Parathyroid adenoma (tissue), 2 donors: ENCODE measurements around the gene PLEKHA8.
A peak's percentile ranks its signal among the peaks of the same experiment; 100 is the strongest.

Experiments used
- H2AFZ ChIP-seq: fragments of 300-600 bp; sonication (generic); one replicate; pipeline ENCODE4 v1.7.0; 2017; ENCODE audit warnings: antibody characterized with exemption, mild to moderate bottlenecking
- H3K27ac ChIP-seq: fragments of 300-600 bp; sonication (generic); one replicate; pipeline ENCODE4 v1.7.0; 2017
- H3K27me3 ChIP-seq: fragments of 300-600 bp; sonication (generic); one replicate; pipeline ENCODE4 v1.7.0; 2017; ENCODE audit warnings: low read length; ENCODE audit not compliant: control insufficient read depth, insufficient read depth
- H3K36me3 ChIP-seq: fragments of 300-600 bp; sonication (generic); one replicate; pipeline ENCODE4 v1.7.0; 2017; ENCODE audit warnings: low read length; ENCODE audit not compliant: control insufficient read depth, insufficient read depth
- H3K4me1 ChIP-seq: fragments of 300-600 bp; sonication (generic); one replicate; pipeline ENCODE4 v1.7.0; 2017; ENCODE audit warnings: control low read depth
- H3K4me2 ChIP-seq: fragments of 300-600 bp; sonication (generic); one replicate; pipeline ENCODE4 v1.7.0; 2017; ENCODE audit warnings: low read length
- H3K4me3 ChIP-seq: fragments of 300-600 bp; sonication (generic); one replicate; pipeline ENCODE4 v1.7.0; 2017; ENCODE audit warnings: low read depth, low read length
- H3K79me2 ChIP-seq: fragments of 300-600 bp; sonication (generic); one replicate; pipeline ENCODE4 v1.7.0; 2017; ENCODE audit warnings: control low read depth
- H3K9ac ChIP-seq: fragments of 300-600 bp; sonication (generic); one replicate; pipeline ENCODE4 v1.7.0; 2017; ENCODE audit warnings: mild to moderate bottlenecking
- H3K9me3 ChIP-seq: fragments of 300-600 bp; sonication (generic); one replicate; pipeline ENCODE4 v1.7.0; 2017; ENCODE audit warnings: low read length; ENCODE audit not compliant: control insufficient read depth
- CTCF ChIP-seq: fragments of 300-600 bp; sonication (generic); IDR thresholded peaks from one replicate; pipeline ENCODE4 v1.7.0; 2017; ENCODE audit warnings: antibody characterized with exemption, mild to moderate bottlenecking
- donor health status: primary hyperparathyroidism.

PLEKHA8 gene

DNA sequence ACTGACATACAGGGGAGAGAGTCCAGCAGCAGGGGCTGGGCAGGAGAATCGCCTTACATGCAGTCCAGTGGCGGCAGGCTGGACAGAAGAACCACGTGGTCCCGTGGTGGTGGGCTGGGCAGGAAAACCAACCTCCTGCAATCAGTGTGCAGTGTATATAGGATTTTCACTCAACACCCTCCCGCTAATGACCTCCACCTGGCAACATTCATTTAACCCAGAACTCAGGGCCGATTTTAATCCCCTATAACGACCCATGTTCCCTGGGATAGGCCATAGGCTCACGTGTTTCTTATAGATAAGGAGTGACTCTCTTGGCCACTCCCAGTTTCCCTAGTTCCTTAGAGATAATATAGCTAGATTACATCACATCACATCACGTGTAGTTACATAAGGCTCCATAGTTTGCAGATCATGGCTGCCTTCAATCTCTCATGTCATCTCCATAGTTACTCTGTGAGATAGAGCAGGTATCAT is 125.9 kb downstream of the PLEKHA8 start:
- H3K79me2 ChIP-seq, result peaks cover 3% of the 10 kb centered on the region
- H3K4me2 ChIP-seq, result no peak overlapping the region
- TF ChIP-seq CTCF, result no peak
- no peak overlapping the region for H3K27ac ChIP-seq
- no peak overlapping the region for H3K4me3 ChIP-seq
- H3K36me3 ChIP-seq, result no peaks in the 10 kb centered on the region
- no peak overlapping the region for H3K9ac ChIP-seq
- H3K9me3 ChIP-seq, result no peaks in the 10 kb centered on the region
- no peaks in the 10 kb centered on the region for H3K27me3 ChIP-seq
- H3K4me1 ChIP-seq, result no peaks in the 10 kb centered on the region
- no peak overlapping the region for H2AFZ ChIP-seq

DNA sequence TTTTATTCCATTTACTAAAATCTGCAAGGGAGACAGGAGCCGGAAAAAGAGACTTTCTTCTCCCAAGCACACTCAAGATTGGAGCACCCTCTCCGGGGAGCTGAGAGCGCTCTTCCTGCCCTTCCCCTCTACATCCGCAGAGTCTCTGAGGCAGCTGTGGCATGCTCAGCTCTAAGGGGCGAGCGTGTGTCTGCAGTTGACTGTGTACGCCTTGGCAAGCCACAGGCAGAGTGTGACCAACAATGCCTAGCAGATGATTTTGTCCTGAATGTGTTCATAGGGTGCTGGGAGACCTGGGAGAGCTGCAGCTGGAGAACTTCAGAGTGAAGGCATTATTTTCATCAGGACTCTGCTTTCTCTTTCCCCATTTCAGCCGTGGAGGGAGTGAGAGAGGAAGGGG is 127.3 kb downstream of the PLEKHA8 start:
- Histone ChIP-seq H3K36me3 (no peaks in the 10 kb centered on the region), H3K9ac (no peak overlapping the region)

GRCh38 chr7:30157204-30157603 is 129.0 kb downstream of the PLEKHA8 start:
- no peak overlapping the region for H2AFZ ChIP-seq
- no peak overlapping the region for H3K27ac ChIP-seq
- H3K27me3 ChIP-seq, result no peaks in the 10 kb centered on the region
- H3K36me3 ChIP-seq, result no peaks in the 10 kb centered on the region
- TF ChIP-seq CTCF, result no peak
- peaks cover 9% of the 10 kb centered on the region for H3K4me1 ChIP-seq
- no peaks in the 10 kb centered on the region for H3K9me3 ChIP-seq
- H3K79me2 ChIP-seq, result peaks cover 3% of the 10 kb centered on the region
- H3K4me3 ChIP-seq, result no peak overlapping the region
- H3K4me2 ChIP-seq, result no peak overlapping the region
- no peak overlapping the region for H3K9ac ChIP-seq

More for the DNA sequence above, 127.3 kb downstream of the PLEKHA8 start:
- Histone ChIP-seq H3K9me3 (no peaks in the 10 kb centered on the region), H3K27me3 (no peaks in the 10 kb centered on the region), H3K4me3 (no peak overlapping the region), H3K79me2 (peaks cover 3% of the 10 kb centered on the region), H3K27ac (no peak overlapping the region), H3K4me2 (no peak overlapping the region), H3K4me1 (peaks cover 9% of the 10 kb centered on the region), H2AFZ (no peak overlapping the region)
- TF ChIP-seq CTCF, result no peak

DNA sequence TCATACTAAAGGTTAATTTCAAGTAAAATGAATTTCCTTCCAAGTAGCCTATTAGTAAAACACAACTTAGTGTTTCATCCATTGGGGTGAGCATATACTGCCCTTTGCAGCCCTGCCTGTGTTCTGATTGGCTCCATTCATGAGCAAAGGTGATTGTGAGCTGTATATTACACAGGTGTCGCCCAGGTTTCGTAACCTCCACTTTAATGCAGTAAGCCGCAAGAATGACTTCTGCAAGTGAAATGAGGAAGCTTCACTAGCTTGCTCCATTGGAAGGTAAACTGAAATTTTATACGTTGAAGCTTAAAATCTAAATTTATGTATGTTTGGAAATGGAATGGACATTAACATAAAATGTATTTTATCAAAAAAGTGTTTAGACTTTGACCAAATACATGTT is 131.0 kb downstream of the PLEKHA8 start:
- Histone ChIP-seq H3K9ac (no peak overlapping the region), H3K27me3 (no peaks in the 10 kb centered on the region), H3K4me1 (peaks cover 28% of the 10 kb centered on the region), H3K36me3 (no peaks in the 10 kb centered on the region), H3K79me2 (peaks cover 2% of the 10 kb centered on the region), H3K4me3 (no peak overlapping the region), H2AFZ (no peak overlapping the region), H3K27ac (no peak overlapping the region), H3K9me3 (no peaks in the 10 kb centered on the region), H3K4me2 (no peak overlapping the region)
- TF ChIP-seq CTCF, result no peak

- no peak for TF ChIP-seq CTCF
- Histone ChIP-seq H2AFZ (peak overlapping the region; percentile 62), H3K36me3 (no peaks in the 10 kb centered on the region), H3K27me3 (no peaks in the 10 kb centered on the region), H3K4me2 (no peak overlapping the region), H3K9me3 (no peaks in the 10 kb centered on the region), H3K4me3 (no peak overlapping the region), H3K9ac (no peak overlapping the region), H3K4me1 (peaks cover 28% of the 10 kb centered on the region), H3K79me2 (no peaks in the 10 kb centered on the region), H3K27ac (peak overlapping the region; percentile 48)
Measured at GRCh38 chr7:30159698-30160143, 131.5 kb downstream of the PLEKHA8 start.
